Activated CD8-positive, alpha-beta memory T cell treated with anti-CD3 and anti-CD28 coated beads, Interleukin-2, amount 50 U/mL, for 1 hour (primary cell): Measurements from ENCODE around the gene HSCB.
"Not testable (repeated sequence)": the region's sequence is repeated elsewhere in the genome, so short reads cannot be mapped to it uniquely, and the experiment has no call there.

Experiments
- DNase-seq: peaks from one replicate; pipeline ENCODE4 v3.0.0-alpha.2; 2020; ENCODE audit errors: extremely low read depth

The HSCB gene

GRCh38 chr22:28791124-28791523 is 49.3 kb downstream of the HSCB start:
- DNase-seq, result no peak

DNA sequence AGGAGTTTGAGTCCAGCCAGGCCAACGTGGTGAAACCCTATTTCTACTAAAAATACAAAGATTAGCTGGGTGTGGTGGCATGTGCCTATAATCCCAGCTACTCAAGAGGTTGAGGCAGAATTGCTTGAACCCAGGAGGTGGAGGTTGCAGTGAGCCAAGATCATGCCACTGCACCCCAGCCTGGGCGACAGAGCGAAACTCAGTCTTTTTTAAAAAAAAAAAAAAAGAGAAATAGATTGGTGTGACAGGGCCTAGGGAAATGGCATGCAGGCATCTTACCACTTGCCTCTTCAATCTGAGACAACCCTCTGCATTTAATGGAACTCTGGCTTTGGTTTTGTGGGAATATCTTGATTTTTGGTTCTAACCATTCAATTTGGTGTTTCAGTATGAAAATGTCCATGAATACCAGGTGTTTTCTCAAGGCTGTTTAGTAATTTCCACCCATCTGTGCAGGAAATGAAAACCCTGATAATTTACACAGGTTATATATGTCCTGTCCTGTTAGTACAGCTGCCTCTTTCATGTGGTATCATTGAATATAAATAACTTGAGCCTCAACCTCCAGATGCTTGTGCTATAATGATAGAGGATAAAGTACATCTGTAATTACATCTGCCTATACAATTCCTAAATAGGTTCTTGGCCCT is 50.1 kb downstream of the HSCB start:
- no peak for DNase-seq

DNA sequence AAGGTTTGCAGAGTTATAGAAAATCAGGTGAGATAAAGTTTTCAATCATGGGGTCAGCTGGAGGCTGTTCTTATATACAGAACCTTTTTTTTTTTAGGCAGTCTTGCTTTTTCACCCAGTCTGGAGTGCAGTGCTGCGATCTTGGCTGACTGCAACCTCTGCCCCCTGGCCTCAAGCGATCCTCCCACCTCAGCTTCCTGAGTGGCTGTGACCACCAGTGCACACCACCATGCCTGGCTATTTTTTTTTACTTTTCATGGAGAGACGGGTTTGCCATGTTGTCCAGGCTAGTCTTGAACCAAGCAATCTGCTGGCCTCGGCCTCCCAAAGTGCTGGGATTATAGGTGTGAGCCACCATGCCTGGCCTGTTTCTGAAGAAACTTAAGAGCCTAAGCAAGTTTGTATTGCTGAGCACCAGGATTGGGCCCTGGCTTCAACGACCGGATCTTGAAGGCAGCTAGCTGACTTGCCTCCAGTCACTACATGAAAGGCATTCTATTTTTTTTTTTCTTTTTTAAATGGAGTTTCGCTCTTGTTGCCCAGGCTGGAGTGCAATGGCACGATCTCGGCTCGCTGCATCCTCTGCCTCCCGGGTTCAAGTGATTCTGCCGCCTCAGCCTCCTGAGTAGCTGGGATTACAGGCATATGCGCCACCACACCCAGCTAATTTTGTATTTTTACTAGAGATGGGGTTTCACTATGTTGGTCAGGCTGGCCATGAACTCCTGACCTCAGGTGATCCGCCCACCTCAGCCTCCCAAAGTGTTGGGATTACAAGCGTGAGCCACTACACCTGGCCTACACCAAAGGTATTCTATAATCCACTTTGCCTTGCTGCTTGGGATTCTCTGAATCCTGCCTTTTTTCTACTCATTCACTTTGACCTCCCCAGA is 50.9 kb downstream of the HSCB start:
- no peak for DNase-seq

DNA sequence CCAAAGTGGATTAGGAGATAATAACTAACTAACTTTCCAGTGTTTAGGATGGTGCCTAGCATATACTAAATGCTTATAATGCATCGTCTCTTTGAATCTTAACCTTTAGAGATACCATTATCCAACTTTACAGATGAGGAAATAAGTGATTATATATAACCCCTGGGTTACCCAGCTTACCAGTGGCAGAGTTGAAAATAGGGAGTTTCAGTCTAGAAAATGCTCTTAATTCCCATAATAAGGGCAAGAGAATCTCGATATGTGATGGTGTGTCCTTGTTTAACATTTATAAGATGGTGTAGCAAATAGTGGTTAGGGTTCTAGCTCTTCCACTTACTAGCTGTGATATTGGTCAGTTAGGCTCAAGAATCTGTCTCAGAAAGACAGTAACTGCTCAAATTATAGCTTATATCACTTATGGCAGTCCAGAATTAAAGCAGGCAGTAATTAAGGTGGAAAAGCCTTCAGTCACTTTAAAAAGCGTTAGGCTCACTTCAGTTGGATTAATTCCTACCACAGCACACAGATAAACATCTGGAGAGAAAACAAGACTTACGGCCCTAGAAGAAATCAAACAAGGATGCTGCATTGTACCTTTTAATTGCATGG is 52.2 kb downstream of the HSCB start:
- DNase-seq, result no peak

- no peak for DNase-seq
These were observed 53.3 kb downstream of the HSCB start for GRCh38 chr22:28795071-28795693.

- DNase-seq, result no peak
These were observed 54.4 kb downstream of the HSCB start for GRCh38 chr22:28795932-28796856.

DNA sequence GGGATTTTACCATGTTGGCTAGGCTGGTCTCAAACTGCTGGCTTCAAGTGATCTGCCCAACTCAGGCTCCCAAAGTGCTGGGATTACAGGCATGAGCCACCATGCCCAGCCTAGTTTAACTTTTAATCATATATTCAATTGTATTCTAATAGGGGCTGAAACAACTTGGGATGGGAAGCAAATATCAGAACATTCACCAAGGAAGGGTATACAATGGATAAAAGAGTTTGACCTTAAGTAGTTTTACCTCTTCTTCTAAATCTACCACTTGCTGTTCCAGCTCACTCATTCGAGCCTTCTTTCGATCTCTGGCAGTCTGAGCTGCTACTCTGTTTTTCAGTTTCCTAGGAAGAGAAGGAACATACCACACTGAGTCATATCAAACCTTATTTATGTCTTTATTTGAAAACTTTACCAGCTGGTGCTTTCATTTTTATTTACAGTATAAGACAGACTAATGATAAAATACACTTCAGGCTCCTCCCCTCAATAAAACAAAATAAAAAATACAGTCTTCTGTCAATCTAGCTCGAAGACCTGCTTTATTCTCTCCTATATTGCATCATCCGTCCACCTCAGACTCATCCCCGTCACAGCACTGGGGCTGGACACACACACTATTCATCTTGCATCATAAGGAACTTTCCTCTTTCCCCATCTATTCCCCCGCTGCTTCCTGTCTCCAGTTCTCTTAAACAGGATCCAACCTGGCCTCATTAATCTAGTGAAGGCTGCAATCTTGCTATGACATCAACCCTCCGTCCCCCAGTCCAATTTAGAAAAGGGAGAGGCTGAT is 57.2 kb downstream of the HSCB start:
- DNase-seq, result no peak

- no peak for DNase-seq
These were observed 57.9 kb downstream of the HSCB start for GRCh38 chr22:28799606-28800307.

GRCh38 chr22:28800308-28801041 is 58.6 kb downstream of the HSCB start, which contains the start of gene XBP1:
Gene XBP1, minus strand, starts transcription at chr22:28800569.
- peak; percentile 53 for DNase-seq

DNA sequence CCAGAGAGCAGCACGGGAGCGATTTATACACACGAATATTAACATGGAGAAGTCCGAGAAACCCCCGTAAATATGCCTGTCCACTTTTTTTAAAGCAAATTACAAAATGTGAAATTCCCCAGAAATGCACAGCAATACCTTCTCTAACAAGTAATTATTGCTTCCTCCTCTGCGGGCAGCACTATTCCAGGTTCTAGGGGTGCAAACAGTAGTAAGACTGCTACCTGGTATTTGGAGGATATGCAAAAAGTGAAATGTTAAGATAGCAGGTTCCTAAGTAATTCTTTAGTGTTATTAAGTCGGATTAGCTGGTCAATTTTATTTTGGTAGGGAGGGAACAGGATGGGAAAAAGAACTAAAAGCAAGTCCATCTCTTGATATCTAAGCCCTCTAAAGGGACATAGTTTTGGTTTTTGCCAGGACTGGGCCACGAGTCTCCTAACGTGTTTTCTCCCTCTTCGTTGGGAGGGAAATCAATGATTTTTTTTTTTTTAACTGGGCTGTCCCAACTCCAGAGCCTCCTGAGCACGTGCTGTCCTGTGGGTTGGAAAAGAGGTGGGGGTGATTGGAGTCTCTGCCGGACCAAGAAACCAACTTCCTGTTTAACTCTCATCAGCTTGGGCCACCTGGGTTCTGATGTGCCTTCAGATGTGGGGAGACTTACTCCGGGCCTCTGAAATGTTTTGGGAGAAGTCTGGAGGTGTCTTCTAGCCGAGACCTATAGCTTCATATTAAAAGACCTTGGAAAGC is 60.2 kb downstream of the HSCB start:
- no peak for DNase-seq

DNA sequence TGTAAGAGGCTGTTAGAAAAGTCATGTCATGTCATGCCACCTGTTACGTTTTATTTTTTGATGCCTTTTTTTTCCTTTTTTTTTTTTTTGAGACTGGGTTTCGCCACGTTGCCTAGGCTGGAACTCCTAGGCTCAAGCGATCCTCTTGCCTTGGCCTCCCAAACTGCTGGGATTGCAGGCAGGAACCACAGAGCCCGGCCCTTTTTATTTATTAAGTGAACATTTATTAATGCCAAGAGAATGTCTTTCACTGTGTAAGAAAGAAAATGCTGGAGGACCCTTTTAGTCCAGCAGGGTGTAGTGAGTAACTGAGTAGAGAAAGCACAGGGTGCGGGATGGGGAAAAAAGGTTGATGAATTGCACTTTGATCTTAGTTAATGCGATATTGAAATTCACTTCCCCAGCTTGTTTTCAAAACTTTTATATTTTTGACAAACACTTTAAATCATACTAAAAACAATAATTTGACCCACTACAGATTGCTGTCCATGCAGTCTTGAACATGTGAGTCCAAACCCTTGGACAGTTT is 60.8 kb downstream of the HSCB start:
- DNase-seq, result no peak

DNA sequence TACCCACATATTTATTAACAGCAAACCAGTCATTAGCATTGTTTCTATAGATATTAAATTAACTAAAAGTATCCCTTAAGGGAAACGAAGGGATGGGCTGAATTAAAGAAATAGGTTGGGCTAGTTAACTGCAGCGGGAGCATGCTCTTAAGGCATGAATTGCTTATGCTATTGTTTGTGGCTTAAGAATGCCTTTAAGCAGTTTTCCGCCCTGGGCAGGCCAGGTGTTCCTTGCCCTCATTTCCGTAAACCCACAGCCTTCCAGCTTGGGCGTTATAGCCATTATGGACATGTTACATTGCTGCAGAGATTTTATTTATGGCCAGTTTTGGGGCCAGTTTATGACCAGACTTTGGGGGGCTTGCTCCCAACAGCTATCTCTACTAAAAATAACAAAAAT is 63.6 kb downstream of the HSCB start:
- DNase-seq, result not testable (repeated sequence)
